Loucy (cell line): Measurements from ENCODE around the gene GALNT18.

Source experiments
- CTCF ChIP-seq: fragments of 200-600 bp; sonication (generic); conservative IDR thresholded peaks from 2 replicates; pipeline ENCODE4 v1.5.1; 2014; ENCODE audit warnings: mild to moderate bottlenecking, antibody characterized with exemption, low read length
- EZH2phosphoT487 ChIP-seq: fragments of 200-600 bp; IDR thresholded peaks from 2 replicates; pipeline ENCODE4 v1.6.1; 2018; ENCODE audit warnings: antibody characterized with exemption, mild to moderate bottlenecking, moderate library complexity, borderline replicate concordance

GRCh38 chr11:11583801-11584529, 37.8 kb downstream of the GALNT18 start:
- no peak for TF ChIP-seq CTCF
- TF ChIP-seq EZH2phosphoT487 = no peak
